T-helper 22 cell (primary cell): ENCODE measurements around the gene SPAG5.
A peak's percentile ranks its signal among the peaks of the same experiment; 100 is the strongest.

Experiments
- DNase-seq: peaks from one replicate; pipeline ENCODE4 v3.0.0-alpha.2; 2020; ENCODE audit warnings: low read depth

The SPAG5 gene

GRCh38 chr17:28571361-28572122, 27.3 kb downstream of the SPAG5 start, which contains the start of gene PIGS:
TSS of gene PIGS (minus strand) at chr17:28571524. CDS start at chr17:28571496, 28 bp downstream.
- DNase-seq = peak; percentile 87

- peak; percentile 39 for DNase-seq
Measured at GRCh38 chr17:28570716-28571360, 28.0 kb downstream of the SPAG5 start.

- DNase-seq = no peak
Measured at GRCh38 chr17:28569446-28569845, 29.4 kb downstream of the SPAG5 start.

- no peak for DNase-seq
Measured at GRCh38 chr17:28567604-28568003, 31.2 kb downstream of the SPAG5 start.

- DNase-seq = no peak
Measured at GRCh38 chr17:28563475-28563874, 35.4 kb downstream of the SPAG5 start.

- DNase-seq = no peak
Measured at GRCh38 chr17:28555022-28555421, 43.8 kb downstream of the SPAG5 start.

GRCh38 chr17:28554565-28554964, 44.3 kb downstream of the SPAG5 start:
- DNase-seq = no peak

- DNase-seq = no peak
Measured at GRCh38 chr17:28553000-28553505, 45.8 kb downstream of the SPAG5 start.

GRCh38 chr17:28552176-28552999, 46.4 kb downstream of the SPAG5 start, which contains the start of gene UNC119:
TSS of gene UNC119 (minus strand) at chr17:28552624. CDS start at chr17:28552557, 67 bp downstream.
- peak; percentile 61 for DNase-seq

GRCh38 chr17:28551421-28552175, 47.2 kb downstream of the SPAG5 start:
- no peak for DNase-seq

- no peak for DNase-seq
Measured at GRCh38 chr17:28550858-28551257, 48.0 kb downstream of the SPAG5 start.

- peak; percentile 66 for DNase-seq
Measured at GRCh38 chr17:28549236-28550132, 49.3 kb downstream of the SPAG5 start.

- no peak for DNase-seq
Measured at GRCh38 chr17:28548417-28549130, 50.3 kb downstream of the SPAG5 start.

GRCh38 chr17:28547623-28548416, 51.0 kb downstream of the SPAG5 start:
- no peak for DNase-seq

- DNase-seq = no peak
Measured at GRCh38 chr17:28547096-28547622, 51.7 kb downstream of the SPAG5 start.

- DNase-seq = no peak
Measured at GRCh38 chr17:28545787-28546415, 52.9 kb downstream of the SPAG5 start.

GRCh38 chr17:28545141-28545503, 53.7 kb downstream of the SPAG5 start:
- DNase-seq = no peak

- DNase-seq = no peak
Measured at GRCh38 chr17:28544402-28545140, 54.3 kb downstream of the SPAG5 start.
